GM21390 (cell line): Measurements from ENCODE around the gene RANBP10.
"Not testable (repeated sequence)": the region's sequence is repeated elsewhere in the genome, so short reads cannot be mapped to it uniquely, and the experiment has no call there.

Source experiments
- ATAC-seq: cut with Tn5 transposase; IDR thresholded peaks from one replicate; pipeline ENCODE4 v1.9.1; 2021; ENCODE audit not compliant: unreplicated experiment

Gene RANBP10

DNA sequence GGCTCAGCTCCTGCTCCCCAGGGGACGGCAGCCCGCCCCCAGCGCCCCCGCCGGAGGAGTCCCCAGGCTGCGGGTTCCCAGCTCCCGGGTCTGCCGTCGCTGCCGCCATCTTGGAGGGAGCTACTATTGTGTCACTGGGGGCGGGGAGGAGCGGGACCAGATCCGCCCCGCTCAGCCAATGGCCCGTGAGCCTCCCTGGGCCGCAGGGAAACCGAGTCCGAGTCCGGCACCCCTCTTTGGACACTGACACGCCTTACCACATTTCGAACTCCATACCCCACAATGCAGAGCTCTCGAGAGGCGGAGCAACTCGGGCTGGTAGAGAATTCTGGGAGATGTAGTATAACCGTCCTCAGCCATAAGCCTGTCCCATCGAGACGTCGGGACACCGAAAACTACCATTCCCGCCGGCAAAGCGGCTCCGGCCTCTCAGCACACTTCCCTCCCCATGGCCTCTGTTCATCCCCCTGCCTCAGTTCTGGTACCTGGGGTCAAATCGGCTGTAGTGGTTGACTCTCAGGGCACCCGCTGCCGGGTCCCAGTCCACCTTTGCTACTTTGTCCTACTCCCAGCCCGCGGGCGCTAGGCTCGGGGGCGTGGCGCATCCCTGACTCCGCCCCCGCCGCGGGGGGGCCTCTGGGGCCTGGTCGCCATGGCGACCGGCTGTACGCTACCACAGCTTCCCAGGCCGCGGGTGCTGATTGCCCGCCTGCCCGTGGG is at the start of gene RANBP10, which contains the start of gene TSNAXIP1:
Gene RANBP10 (minus strand): TSS at position 133 of the 720 bp plus-strand sequence. CDS start 24 bp downstream, at position 109.
Gene TSNAXIP1 (plus strand): TSS at position 462 of the 720 bp plus-strand sequence. CDS start 261 bp downstream, outside the sequence.
- ATAC-seq = peak; percentile 92

DNA sequence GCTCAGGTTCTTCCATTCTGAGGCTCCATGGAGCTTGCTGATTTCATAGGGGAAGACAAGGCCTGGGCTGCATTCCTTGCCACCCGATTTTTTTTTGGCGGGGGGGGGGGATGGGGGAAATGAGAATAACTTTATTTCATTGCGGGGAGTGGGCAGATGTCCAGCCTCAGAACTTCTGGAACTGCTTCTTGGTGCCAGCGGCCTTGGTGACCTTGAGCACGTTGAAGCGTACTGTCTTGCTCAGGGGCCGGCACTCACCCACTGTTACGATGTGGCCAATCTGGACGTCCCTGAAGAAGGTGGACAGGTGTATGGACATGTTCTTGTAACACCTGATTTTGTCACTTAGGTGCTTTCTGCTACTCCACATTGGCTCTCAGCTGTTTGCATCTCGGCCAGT is 49.4 kb upstream of the RANBP10 start:
- ATAC-seq = no peak

DNA sequence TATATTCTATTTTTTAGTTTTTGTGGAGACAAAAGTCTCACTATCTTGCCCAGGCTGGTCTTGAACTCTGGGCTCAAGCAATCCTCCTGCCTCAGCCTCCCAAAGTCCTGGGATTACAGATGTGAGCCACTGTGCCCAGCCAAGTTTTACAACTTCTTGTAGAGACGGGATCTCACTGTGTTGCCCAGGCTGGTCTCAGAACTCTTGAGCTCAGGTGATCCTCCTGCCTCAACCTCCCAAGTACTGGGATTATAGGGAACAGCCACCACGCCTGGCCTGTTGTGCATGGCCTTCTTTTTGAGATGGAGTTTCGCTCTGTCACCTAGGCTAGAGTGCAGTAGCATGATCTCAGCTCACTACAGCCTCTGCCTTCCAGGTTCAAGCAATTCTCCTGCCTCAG is 47.3 kb upstream of the RANBP10 start:
- ATAC-seq = no peak

DNA sequence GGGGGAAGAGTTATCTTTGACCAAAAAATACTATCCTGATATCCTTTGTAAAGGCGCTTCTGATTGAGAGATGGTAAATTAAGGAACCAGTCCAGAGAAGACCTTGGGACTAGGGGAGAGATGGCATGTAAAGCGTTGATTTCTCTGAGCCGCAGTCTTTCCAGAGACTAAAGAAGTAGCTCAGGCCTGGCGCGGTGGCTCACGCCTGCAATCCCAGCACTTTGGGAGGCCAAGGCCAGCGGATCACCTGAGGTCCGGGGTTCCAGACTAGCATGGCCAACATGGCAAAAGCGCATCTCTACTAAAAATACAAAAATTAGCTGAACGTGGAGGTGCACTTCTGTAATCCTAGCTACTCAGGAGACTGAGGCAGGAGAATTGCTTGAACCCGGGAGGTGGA is 41.8 kb upstream of the RANBP10 start:
- no peak for ATAC-seq

DNA sequence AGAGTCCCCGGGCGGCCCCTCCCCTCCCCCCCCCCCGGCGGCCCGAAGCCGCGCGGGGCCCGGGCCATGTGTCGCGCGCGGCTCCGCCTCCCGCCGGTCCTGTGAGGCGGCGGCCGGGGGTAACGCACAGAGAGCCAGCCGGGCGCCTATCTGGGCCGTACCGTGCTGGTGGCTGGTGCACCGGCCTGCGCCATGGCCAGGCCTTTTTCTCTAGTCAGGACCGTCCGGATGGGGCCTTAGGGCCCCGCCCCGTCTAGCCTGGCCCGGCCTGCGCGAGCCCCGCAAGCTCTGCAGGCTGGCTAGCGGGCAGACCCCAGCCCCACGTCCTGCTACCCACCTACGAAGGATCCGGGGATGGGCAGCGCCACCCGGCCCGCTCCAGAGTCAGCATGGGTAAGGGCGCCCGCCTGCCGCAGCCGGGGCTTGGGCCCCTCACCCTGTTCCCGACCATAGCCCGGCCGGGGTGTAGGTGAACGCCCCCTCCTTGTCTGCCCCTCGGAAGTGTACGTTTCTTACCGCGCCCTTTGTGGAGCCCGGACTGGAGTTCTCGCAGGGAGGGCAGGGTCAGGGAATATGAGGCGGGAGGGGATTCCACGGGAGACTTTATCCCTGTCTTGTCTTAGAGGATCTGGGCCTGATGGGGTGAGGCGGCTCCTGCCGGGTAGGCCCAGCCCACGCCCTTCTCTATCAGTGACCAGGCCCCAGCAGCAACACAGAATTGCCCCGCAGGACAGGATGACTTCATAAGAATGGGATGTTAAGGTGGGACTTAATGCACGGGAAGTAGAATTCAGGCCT is 40.9 kb upstream of the RANBP10 start, which contains the start of gene CENPT:
Gene CENPT (minus strand): TSS at position 630 of the 798 bp plus-strand sequence. CDS start 13,834 bp downstream, outside the sequence.
- peak; percentile 40 for ATAC-seq

DNA sequence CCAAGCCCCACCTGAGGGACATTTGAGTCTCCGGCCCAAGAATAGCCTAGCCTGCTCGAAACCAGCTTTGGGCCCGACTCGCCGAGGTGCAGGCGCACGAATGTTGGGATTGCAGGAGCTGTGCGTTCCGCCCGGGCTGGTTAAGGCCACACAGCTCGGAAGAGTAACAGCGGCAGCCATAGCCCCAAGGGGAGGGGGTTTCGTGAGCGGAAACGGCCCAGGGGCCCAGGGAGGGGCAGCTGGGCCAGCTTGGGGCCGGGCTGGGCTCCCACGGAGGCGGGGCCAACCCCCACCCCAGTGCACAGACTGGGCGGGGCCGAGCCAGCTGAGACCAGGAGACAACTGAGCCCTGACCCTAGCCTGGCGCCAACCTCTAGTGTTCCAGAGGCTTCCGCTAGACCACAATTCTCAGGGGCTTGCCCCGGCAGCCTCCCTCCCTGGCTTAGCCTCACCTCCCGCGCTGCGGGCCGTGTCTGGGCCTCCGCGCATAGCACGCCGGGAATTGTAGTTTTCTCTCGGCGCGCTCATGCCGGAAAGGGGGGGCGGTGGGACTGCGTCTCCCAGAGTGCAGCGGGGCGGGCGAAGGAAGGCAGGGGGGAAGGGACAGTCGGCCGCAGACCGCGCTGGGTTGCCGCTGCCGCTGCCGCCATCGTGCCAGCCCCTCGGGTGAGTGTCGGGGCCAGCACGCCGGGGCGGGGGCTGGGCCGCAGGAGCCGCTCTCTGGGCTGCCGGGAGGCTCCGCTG is 40.1 kb upstream of the RANBP10 start, which contains the start of gene NUTF2:
Gene NUTF2 (plus strand): TSS at position 614 of the 744 bp plus-strand sequence. CDS start 18,198 bp downstream, outside the sequence.
- peak; percentile 55 for ATAC-seq

DNA sequence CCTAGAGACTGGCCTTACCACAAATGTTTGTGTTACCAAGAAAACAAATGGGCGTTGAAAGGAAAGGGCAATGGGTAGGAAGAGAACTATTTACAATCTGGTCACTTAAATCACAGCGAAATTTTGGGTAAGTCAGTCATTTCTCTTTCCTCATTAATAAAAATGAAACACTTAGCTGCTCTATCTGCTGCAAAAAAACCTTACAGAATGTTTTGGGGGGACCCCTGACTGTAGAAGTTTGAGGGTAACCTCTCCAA is 39.6 kb upstream of the RANBP10 start:
- no peak for ATAC-seq

DNA sequence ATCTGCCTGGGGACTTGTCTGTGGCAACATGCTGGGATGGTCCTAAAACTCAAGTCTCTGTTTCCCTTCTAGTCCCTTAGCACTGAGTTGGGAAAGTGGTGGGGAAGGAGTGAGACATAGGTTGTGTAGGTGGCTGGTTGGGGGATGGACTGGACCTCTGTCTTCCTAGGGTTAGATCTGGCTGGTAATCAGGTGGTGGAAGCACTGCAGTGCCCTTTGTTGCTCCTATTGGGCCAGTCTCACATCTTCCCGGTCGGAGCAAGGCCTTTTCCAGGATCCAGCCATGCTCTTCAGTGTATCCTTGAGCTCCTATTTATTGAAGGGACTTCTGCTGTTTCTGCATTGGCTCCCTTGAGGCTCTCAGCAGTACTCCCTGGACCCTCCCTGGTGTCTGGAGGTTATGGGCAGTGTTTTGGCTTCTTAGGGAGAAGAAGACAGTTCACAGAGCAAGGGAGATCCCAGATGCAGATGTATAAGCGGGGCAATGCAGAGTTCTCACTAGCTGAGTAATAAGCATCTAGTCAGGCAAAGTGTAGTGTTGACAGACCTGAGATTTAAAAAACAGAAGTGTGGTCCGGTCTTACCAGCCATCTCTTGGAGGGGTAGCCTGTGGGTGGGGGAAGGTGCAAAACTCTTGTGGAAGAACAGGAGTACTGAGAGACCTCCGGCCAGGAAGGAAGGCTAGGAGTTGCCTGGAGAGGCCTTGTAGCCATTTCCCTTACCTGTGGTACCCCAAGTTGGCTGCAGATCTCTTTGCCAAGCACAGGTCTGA is 39.1 kb upstream of the RANBP10 start:
- ATAC-seq = no peak

DNA sequence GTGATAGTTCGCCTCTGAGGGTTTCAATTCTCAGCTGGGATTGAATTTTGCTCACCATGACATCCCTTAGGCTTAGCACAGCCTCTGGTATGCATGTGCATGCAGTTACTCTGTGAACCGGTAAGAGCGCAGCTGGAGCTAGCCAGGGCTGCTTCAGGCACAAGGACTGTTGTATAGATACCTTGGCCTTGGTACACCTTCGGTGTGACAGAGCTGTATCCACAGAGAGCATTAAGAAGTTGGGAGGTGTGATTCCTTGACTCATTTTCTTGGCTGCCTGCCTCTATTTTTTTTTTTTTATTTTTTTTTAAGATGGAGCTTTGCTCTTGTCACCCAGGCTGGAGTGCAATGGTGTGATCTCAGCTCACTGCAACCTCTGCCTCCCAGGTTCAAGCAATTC is 38.1 kb upstream of the RANBP10 start:
- ATAC-seq = no peak

DNA sequence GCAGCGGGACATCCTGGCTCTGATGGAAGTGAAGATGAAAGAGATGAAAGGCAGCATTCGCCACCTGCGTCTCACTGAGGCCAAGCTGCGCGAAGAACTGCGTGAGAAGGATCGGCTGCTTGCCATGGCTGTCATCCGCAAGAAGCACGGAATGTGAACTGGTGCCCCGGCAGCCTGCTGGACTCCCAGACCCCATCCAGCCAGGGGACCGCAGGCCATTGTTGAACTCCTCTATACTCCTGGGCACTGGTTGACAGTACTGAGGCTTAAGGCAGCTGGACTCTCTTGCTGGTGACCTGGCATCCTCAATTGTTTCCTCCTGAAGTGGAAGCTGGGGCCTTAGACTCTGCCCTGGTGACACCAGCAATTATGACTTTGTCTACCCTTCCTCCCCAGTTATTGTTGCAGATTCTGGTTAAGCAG is 37.0 kb upstream of the RANBP10 start:
- no peak for ATAC-seq

DNA sequence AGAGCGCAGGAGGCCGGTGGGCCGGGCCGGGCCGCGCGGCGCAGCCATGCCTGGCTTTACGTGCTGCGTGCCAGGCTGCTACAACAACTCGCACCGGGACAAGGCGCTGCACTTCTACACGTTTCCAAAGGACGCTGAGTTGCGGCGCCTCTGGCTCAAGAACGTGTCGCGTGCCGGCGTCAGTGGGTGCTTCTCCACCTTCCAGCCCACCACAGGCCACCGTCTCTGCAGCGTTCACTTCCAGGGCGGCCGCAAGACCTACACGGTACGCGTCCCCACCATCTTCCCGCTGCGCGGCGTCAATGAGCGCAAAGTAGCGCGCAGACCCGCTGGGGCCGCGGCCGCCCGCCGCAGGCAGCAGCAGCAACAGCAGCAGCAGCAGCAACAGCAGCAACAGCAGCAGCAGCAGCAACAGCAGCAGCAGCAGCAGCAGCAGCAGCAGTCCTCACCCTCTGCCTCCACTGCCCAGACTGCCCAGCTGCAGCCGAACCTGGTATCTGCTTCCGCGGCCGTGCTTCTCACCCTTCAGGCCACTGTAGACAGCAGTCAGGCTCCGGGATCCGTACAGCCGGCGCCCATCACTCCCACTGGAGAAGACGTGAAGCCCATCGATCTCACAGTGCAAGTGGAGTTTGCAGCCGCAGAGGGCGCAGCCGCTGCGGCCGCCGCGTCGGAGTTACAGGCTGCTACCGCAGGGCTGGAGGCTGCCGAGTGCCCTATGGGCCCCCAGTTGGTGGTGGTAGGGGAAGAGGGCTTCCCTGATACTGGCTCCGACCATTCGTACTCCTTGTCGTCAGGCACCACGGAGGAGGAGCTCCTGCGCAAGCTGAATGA is 36.4 kb upstream of the RANBP10 start:
- peak; percentile 10 for ATAC-seq

DNA sequence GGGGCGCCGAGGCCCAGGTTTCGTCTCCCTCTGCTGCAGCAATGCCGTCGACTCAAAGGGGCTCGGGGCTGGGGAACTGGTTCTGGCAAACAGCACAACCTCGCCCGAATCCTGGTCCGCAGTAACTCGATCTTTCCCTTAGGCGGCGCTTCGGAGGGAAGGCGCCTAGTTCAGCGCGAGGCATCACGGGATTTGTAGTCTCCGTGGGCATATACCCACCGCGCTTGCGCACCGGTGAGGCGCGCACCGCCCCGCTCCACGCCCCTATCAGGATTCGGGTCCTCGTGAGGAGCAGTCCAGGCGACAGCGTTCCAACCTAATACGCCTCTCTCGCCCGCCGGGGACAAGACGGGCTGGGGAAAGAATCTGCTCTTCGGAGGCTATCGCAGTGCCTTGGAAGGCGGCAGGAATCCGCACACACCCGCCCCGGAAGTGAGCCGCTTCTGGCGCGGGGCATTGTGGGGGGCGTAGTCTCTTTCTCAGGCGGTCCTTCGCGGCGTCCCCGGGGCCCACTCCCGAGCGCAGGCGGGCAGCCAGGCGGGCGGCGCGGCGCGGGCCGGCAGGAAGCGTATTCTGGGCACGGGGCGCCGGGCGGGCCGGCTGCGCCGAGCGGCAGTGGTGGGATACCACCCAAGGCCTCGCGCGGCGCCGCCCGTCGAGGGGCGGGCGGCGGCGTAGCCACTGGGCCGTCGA is 35.6 kb upstream of the RANBP10 start, which contains the start of gene THAP11:
Gene THAP11 (plus strand): TSS at position 505 of the 693 bp plus-strand sequence. CDS start 235 bp downstream, outside the sequence.
- peak; percentile 42 for ATAC-seq

DNA sequence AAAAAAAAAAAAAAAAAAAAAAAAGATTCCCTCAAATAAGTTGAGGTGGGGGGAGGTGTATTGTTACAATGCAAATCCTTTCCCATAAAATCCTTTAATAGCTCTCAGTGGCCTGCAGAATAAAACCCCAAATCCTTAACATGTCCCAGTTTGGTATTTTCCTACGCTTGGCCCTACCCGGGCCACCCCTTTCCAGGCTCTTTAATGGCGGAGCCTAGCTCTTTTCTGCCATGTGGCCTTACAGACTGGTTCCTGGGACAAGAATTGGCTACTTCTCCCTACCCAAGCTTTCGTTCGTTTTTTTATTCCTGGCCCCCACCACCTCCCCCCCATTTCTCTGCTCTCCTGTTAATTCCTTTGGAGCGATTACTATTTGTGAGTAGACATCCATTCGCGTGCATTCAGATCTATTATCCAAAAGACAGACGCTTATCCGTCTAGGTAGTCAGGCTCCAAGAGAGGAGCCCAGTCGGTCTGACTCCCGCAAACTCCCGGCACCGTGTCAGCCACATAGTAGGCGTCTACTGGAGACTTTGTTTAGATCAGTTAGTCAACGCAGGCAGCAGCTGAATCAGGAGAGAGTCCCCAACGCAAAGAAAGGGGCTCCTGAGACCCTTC is 34.9 kb upstream of the RANBP10 start:
- ATAC-seq = no peak

DNA sequence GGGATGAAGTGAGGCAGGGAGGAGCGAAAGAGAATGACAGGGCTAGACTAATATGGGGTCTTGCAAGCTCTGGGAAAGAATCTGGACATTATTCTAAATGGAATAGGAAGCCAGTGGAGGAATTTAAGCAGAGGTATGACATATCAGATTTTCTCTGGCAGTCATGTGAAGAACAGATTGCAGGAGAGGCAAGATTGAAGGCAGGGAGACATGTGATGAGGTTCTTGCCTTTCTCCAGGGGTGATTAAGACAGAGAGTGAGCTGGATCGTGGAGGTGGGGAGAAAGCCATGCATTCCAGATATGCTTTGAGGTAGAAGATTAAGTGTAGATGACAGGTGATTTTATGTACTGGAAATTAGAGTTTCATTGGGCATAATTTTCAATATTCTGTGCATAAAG is 31.5 kb upstream of the RANBP10 start:
- no peak for ATAC-seq

DNA sequence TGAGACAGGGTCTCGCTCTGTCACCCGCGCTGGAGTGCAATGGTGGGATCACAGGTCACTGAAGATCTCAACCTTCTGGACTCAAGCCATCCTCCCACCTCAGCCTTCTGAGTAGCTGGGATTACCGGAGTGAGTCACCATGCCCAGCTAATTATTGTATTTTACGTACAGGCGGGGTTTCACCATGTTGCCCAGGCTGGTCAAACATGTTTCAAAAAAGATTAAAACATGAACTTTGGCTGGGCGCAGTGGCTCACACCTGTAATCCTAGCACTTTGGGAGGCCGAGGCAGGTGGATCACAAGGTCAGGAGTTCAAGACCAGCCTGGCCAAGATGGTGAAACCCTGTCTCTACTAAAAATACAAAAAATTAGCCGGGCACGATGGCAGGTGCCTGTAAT is 30.8 kb upstream of the RANBP10 start:
- not testable (repeated sequence) for ATAC-seq

DNA sequence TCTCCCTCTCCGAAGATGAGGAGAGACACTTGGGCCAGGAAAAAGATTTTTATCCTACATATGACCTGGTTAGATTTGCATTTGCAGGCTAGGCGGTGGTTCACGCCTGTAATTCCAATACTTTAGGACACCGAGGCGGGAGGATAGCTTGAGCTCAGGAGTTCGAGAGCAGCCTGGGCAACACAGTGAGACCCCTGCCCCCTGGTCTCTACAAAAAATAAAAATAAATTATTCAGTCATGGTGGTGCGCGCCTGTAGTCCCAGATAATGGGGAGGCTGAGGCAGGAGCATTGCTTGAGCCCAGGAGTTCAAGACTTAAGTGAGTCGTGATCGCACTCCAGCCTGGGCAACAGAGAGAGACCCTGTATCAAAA is 27.9 kb upstream of the RANBP10 start:
- no peak for ATAC-seq

DNA sequence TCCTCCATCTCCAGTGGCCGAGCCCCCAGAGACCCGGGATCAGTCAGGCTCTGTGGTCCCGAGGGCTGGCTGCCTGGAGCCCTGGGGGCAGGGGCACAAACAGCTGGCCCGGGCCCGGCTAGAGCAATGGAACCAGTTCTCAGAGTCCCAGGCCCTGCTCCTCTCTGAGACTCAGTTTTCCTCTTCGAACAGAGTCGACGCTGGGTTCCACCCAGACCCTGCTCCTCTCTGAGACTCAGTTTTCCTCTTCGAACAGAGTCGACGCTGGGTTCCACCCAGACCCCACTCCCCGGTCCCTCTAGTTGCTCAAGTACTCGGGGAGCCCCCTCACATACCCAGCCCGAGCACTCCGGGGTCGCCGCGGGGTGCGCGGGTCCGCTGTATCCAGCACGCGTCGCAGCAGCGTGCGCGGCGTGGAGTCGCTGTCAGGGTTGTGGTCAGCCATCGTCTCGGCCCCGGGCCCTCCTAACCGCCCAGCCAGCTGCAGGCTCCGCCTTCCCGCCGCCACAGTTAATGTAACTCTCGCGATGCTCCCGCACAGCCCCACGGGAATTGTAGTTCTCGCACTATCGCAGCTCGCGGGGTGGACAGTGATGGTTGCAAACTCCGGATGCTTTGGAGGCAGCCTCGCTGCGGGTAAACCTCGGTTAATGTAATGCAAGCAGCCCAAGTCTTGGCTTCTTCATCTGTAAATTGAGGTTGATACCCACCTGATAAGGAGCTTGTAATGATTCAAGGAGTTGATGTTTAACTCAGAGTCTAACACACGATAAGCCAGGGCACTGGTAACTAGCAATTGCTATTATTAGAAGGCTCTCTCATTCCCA is 27.3 kb upstream of the RANBP10 start:
- ATAC-seq = peak; percentile 98

DNA sequence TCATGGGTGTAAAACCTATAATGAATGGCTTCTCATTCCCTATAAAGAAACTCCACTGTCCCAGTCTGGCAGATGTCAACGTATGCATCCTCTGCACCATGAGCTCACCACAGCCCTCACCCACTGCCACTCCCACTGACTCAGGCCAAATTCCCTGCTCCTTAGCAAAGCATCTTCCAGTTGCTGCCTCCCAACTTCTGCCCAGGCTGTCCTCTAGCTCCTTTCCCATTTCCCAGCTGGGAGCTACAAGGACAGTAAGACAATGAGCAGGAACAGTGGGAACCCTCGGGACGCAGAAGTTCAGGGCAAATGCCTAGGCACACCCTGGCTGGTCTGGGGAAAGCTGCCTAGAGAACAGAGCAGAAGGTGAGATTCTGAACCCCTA is 26.7 kb upstream of the RANBP10 start:
- no peak for ATAC-seq
